H1 (cell line): Measurements from ENCODE around the gene TYW5. TPM values are rescaled to one million over a fixed set of nuclear protein-coding genes. Genes with fewer than 3 reads are reported as not detected.

Experiments used
- CTCF ChIA-PET: fragments of 300-600 bp; sonication (Branson Sonifier 250); formaldehyde crosslinking; loops from one replicate; lab custom pipeline; 2021; ENCODE audit not compliant: partially characterized antibody; lab: Charles Lee
- POLR2A ChIA-PET: fragments of 300-600 bp; sonication (Branson Sonifier 250); formaldehyde crosslinking; loops from one replicate; lab custom pipeline; 2021; ENCODE audit warnings: inconsistent platforms; ENCODE audit not compliant: partially characterized antibody; lab: Charles Lee
- DNase-seq, 2 experiments: peaks; one replicate each; pipeline versions ENCODE4 v3.0.0 to v3.0.0-alpha.2; 2010 to 2022; ENCODE audit warnings: low spot score in 2 of 2, low read depth in 1 of 2, mixed read lengths in 1 of 2
- FAIRE-seq: peaks from 2 replicates; lab custom pipeline; 2011; peaks lifted over from hg19 to GRCh38; lab: Jason Lieb, UNC
- H2AFZ ChIP-seq: 2 replicates; pipeline ENCODE4 v1.8.1; 2012; ENCODE audit warnings: low read length, inconsistent platforms
- H2AK5ac ChIP-seq: 2 replicates; pipeline ENCODE4 v1.6.1; 2013; ENCODE audit warnings: low read depth, low read length
- H2BK120ac ChIP-seq: replicated peaks from 2 replicates; pipeline ENCODE3; 2013; ENCODE audit warnings: low read depth, low read length, inconsistent platforms
- H2BK12ac ChIP-seq: 2 replicates; pipeline ENCODE4 v1.6.1; 2013; ENCODE audit warnings: low read depth, low read length
- H2BK15ac ChIP-seq: 2 replicates; pipeline ENCODE4 v1.6.1; 2013; ENCODE audit warnings: low read length
- H2BK20ac ChIP-seq: 2 replicates; pipeline ENCODE4 v1.6.1; 2013; ENCODE audit warnings: low read length
- H2BK5ac ChIP-seq: 2 replicates; pipeline ENCODE4 v1.6.1; 2013; ENCODE audit warnings: low read depth, low read length
- H3K14ac ChIP-seq: 2 replicates; pipeline ENCODE4 v1.6.1; 2013; ENCODE audit warnings: inconsistent platforms; ENCODE audit not compliant: insufficient read length
- H3K18ac ChIP-seq: 2 replicates; pipeline ENCODE4 v1.6.1; 2013; ENCODE audit warnings: low read length; ENCODE audit errors: extremely low read depth
- H3K23ac ChIP-seq: 2 replicates; pipeline ENCODE4 v1.6.1; 2013; ENCODE audit warnings: inconsistent platforms; ENCODE audit not compliant: insufficient read length
- H3K23me2 ChIP-seq: 2 replicates; pipeline ENCODE4 v1.6.1; 2013; ENCODE audit warnings: low read depth, low read length
- H3K27ac ChIP-seq: 2 replicates; pipeline ENCODE4 v1.6.1; 2011; ENCODE audit warnings: low read depth, low read length, inconsistent platforms
- H3K27me3 ChIP-seq, 4 experiments: replicated peaks in 1 of 4; 1 replicate in 1 of 4; 2 replicates in 3 of 4; pipeline versions ENCODE4 v1.6.1 to v1.8.1; 2011 to 2013; ENCODE audit warnings: low read length in 3 of 4, mild to moderate bottlenecking in 3 of 4, inconsistent platforms in 2 of 4, mixed read lengths in 2 of 4, moderate library complexity in 1 of 4; ENCODE audit not compliant: control insufficient read depth in 3 of 4, insufficient read depth in 3 of 4; ENCODE audit errors: extremely low read depth in 1 of 4
- H3K36me3 ChIP-seq, 4 experiments: 2 replicates each; pipeline versions ENCODE4 v1.6.1 to v1.8.1; 2011 to 2013; ENCODE audit warnings: mild to moderate bottlenecking in 4 of 4, low read length in 3 of 4, moderate library complexity in 2 of 4, control low read depth in 1 of 4, inconsistent platforms in 1 of 4; ENCODE audit not compliant: insufficient read depth in 4 of 4, control insufficient read depth in 2 of 4
- H3K4ac ChIP-seq: replicated peaks from 2 replicates; pipeline ENCODE3; 2013; ENCODE audit warnings: low read length, low read depth, mixed read lengths, inconsistent platforms; ENCODE audit not compliant: insufficient read length
- H3K4me1 ChIP-seq, 4 experiments: replicated peaks in 1 of 4; 1 replicate in 1 of 4; 2 replicates in 3 of 4; pipeline versions ENCODE4 v1.6.1 to v1.8.1; 2011 to 2013; ENCODE audit warnings: low read length in 3 of 4, inconsistent platforms in 2 of 4, mixed read lengths in 1 of 4; ENCODE audit not compliant: insufficient read depth in 4 of 4, control insufficient read depth in 3 of 4
- H3K4me2 ChIP-seq, 2 experiments: 2 replicates each; pipeline versions ENCODE4 v1.6.1 to v1.8.1; 2011 to 2013; ENCODE audit warnings: low read depth in 2 of 2, low read length in 2 of 2, control low read depth in 1 of 2, inconsistent platforms in 1 of 2, mild to moderate bottlenecking in 1 of 2; ENCODE audit not compliant: insufficient read depth in 1 of 2
- H3K4me3 ChIP-seq, 4 experiments: fragments of 200-600, 300-600 bp in 1 of 4; sonication (generic), shearing (Covaris generic), sonication (Bioruptor Twin) in 1 of 4; 2 replicates each; pipeline versions ENCODE4 v1.5.1 to v1.8.1; 2011 to 2016; ENCODE audit warnings: low read length in 4 of 4, low read depth in 3 of 4, control low read depth in 2 of 4, inconsistent platforms in 2 of 4, mild to moderate bottlenecking in 2 of 4, mixed read lengths in 1 of 4, moderate library complexity in 1 of 4; ENCODE audit not compliant: insufficient read depth in 2 of 4; ENCODE audit errors: extremely low read depth in 1 of 4
- H3K56ac ChIP-seq: replicated peaks from 2 replicates; pipeline ENCODE3; 2013; ENCODE audit warnings: low read depth, mild to moderate bottlenecking, mixed read lengths, low read length, inconsistent platforms; ENCODE audit not compliant: insufficient read length
- H3K79me1 ChIP-seq: 2 replicates; pipeline ENCODE4 v1.6.1; 2013; ENCODE audit warnings: low read depth, low read length, control low read depth
- H3K79me2 ChIP-seq, 2 experiments: 2 replicates each; pipeline versions ENCODE4 v1.6.1 to v1.8.1; 2012 to 2013; ENCODE audit warnings: low read length in 2 of 2, mild to moderate bottlenecking in 2 of 2, inconsistent platforms in 1 of 2; ENCODE audit not compliant: insufficient read depth in 2 of 2, control insufficient read depth in 1 of 2
- H3K9ac ChIP-seq, 4 experiments: replicated peaks in 1 of 4; 1 replicate in 1 of 4; 2 replicates in 3 of 4; pipeline versions ENCODE4 v1.6.1 to v1.8.1; 2011 to 2013; ENCODE audit warnings: low read depth in 3 of 4, low read length in 3 of 4, control low read depth in 2 of 4, mild to moderate bottlenecking in 2 of 4, moderate library complexity in 2 of 4, inconsistent platforms in 1 of 4; ENCODE audit errors: extremely low read depth in 1 of 4
- H3K9me3 ChIP-seq, 2 experiments: 2 replicates each; pipeline versions ENCODE4 v1.6.1 to v1.8.1; 2012 to 2013; ENCODE audit warnings: mild to moderate bottlenecking in 2 of 2, moderate library complexity in 2 of 2, control low read depth in 1 of 2, inconsistent platforms in 1 of 2, low read depth in 1 of 2, low read length in 1 of 2, mixed read lengths in 1 of 2; ENCODE audit not compliant: insufficient read depth in 2 of 2
- H4K20me1 ChIP-seq, 2 experiments: replicated peaks in 1 of 2; 2 replicates each; pipeline versions ENCODE3 to v1.8.1; 2011 to 2013; ENCODE audit warnings: inconsistent platforms in 2 of 2, low read length in 2 of 2, mild to moderate bottlenecking in 1 of 2; ENCODE audit not compliant: insufficient read depth in 2 of 2, control insufficient read depth in 1 of 2
- H4K5ac ChIP-seq: 2 replicates; pipeline ENCODE4 v1.6.1; 2013; ENCODE audit warnings: low read length, low read depth, mixed read lengths, inconsistent platforms; ENCODE audit not compliant: insufficient read length
- H4K8ac ChIP-seq: 2 replicates; pipeline ENCODE4 v1.8.0; 2013; ENCODE audit warnings: mild to moderate bottlenecking, moderate library complexity, low read length, inconsistent platforms; ENCODE audit not compliant: insufficient read depth; ENCODE audit errors: extremely low read depth
- H4K91ac ChIP-seq: replicated peaks from 2 replicates; pipeline ENCODE3; 2013; ENCODE audit warnings: low read length, mixed read lengths, inconsistent platforms; ENCODE audit not compliant: insufficient read length
- CBX5 ChIP-seq: fragments of 300-800, 300-1000 bp; sonication (generic); IDR thresholded peaks from 2 replicates; pipeline ENCODE4 v1.7.1; 2016; ENCODE audit warnings: antibody characterized with exemption, low read length, low read depth
- CHD1 ChIP-seq: IDR thresholded peaks from 2 replicates; pipeline ENCODE4 v1.6.1; 2012; ENCODE audit warnings: low read depth, low read length, improper control_type of control experiment
- GABPA ChIP-seq: IDR thresholded peaks from 2 replicates; pipeline ENCODE4 v1.6.1; 2011; ENCODE audit warnings: mild to moderate bottlenecking, low read length, moderate library complexity, borderline replicate concordance; ENCODE audit not compliant: insufficient read depth
- HDAC2 ChIP-seq, 2 experiments: fragments of 300-600 bp in 1 of 2; sonication (generic) in 1 of 2; IDR thresholded peaks; 2 replicates each; pipeline ENCODE4 v1.6.1; 2011 to 2012; ENCODE audit warnings: low read depth in 2 of 2, low read length in 2 of 2, mild to moderate bottlenecking in 2 of 2, moderate library complexity in 2 of 2, borderline replicate concordance in 1 of 2, inconsistent platforms in 1 of 2
- KDM1A ChIP-seq: fragments of 200-600, 300-600 bp; sonication (generic); IDR thresholded peaks from 2 replicates; pipeline ENCODE4 v1.7.1; 2016; ENCODE audit warnings: mild to moderate bottlenecking, low read length, borderline replicate concordance
- PHF8 ChIP-seq: fragments of 200-600 bp; sonication (generic); conservative IDR thresholded peaks from 2 replicates; pipeline ENCODE4 v1.7.1; 2012; ENCODE audit warnings: low read depth, mild to moderate bottlenecking, inconsistent platforms, low read length, moderate library complexity
- POLR2A ChIP-seq, 2 experiments: IDR thresholded peaks; 1 replicate in 1 of 2; 2 replicates in 1 of 2; pipeline ENCODE4 v1.6.1; 2011; ENCODE audit warnings: low read depth in 2 of 2, low read length in 2 of 2, mild to moderate bottlenecking in 2 of 2; ENCODE audit errors: control extremely low read depth in 1 of 2
- POU5F1 ChIP-seq: IDR thresholded peaks from 2 replicates; pipeline ENCODE4 v1.6.1; 2011; ENCODE audit warnings: low read depth, mild to moderate bottlenecking, low read length, moderate library complexity
- RNF2 ChIP-seq: fragments of 200-900, 300-1000 bp; sonication (generic); IDR thresholded peaks from 2 replicates; pipeline ENCODE4 v1.7.1; 2016; ENCODE audit warnings: borderline replicate concordance, low read depth, mild to moderate bottlenecking, antibody characterized with exemption, low read length; ENCODE audit not compliant: poor library complexity, severe bottlenecking; ENCODE audit errors: missing control alignments
- SIN3A ChIP-seq, 2 experiments: IDR thresholded peaks in 1 of 2; conservative IDR thresholded peaks in 1 of 2; 2 replicates each; pipeline ENCODE4 v1.6.1; 2011 to 2012; ENCODE audit warnings: low read length in 2 of 2, improper control_type of control experiment in 1 of 2, low read depth in 1 of 2, mild to moderate bottlenecking in 1 of 2
- WGBS, 2 experiments: shearing (Covaris generic) in 1 of 2; methylation state at CpG; one replicate each; pipeline versions ENCODE4 v1.1.6 to v1.1.7; 2013 to 2015; ENCODE audit warnings: low lambda C conversion rate in 2 of 2, mixed read lengths in 2 of 2, inconsistent platforms in 1 of 2, low coverage in 1 of 2, missing lambda C conversion rate in 1 of 2; ENCODE audit not compliant: insufficient replicate concordance in 2 of 2, insufficient coverage in 1 of 2, insufficient read length in 1 of 2; ENCODE audit errors: extremely low coverage in 1 of 2, missing lambda C conversion rate in 1 of 2; 5-methylcytosine and 5-hydroxymethylcytosine counted together
- polyA plus RNA-seq, 7 experiments: library from polyadenylated mRNA; depleted of rRNA in 3 of 7; stranded (reverse) in 5 of 7; unstranded in 2 of 7; fragments of >200 nt in 5 of 7; fragments of 200-250 nt in 2 of 7; gene quantifications; 1 replicate in 5 of 7; 2 replicates in 1 of 7; 4 replicates in 1 of 7; pipeline versions ENCODE4 v1.2.1 to v1.2.3, GENCODE V29; 2011 to 2013; ENCODE audit warnings: missing spikeins in 2 of 7, mixed read lengths in 2 of 7
- total RNA-seq: library from RNA; stranded (reverse); fragmentation: NEBNext Ultra II Directional; extraction: Animal tissue kit (Norgen Biotek cat#: 25700); gene quantifications from 2 replicates; pipeline ENCODE4 v1.2.1, GENCODE V29; 2021
- TF ChIP-seq, protein P1 (sequence below): IDR thresholded peaks from 2 replicates; pipeline ENCODE4 v1.6.1; 2011; ENCODE audit warnings: low read length, improper control_type of control experiment
- TF ChIP-seq, protein P2 (sequence below): IDR thresholded peaks from 2 replicates; pipeline ENCODE4 v1.6.1; 2012; ENCODE audit warnings: inconsistent platforms

Gene TYW5
- total and polyA plus RNA-seq, 2 of the 8 experiments (the other 6 are each of a cell fraction or from before 2014, with no cell fraction given): 5.4 to 11.3 TPM

DNA sequence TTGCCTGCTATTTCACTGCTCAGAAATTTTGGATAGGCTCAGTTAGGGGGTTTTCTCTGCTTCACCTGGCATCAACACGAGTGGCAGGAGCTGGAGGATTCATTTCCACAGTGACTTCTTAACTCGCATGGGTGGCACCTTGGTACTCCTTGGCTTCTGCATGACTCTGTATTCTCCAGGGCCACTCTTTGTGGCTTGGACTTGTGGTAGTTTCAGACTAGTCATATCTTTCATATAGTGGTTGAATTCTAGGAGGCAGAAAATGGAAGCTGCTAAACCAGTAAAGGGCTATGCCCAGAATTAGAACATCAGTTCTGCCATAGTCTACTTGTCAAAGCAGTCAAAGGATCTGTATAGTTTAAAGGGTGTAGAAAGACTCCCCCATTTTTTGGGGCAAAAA, 6.9 kb upstream of the TYW5 start:
- no peak overlapping the region for H2BK5ac ChIP-seq
- H3K79me1 ChIP-seq: 0 out of 2 replicates have a peak, but pooled peaks cover 4% of the 10 kb centered on the region
- peaks cover 7 to 75% (median 29%) of the 10 kb centered on the region in 4 experiments; a peak in 7 of 8 replicates for H3K36me3 ChIP-seq
- H2BK20ac ChIP-seq: no peak overlapping the region
- no peaks in the 10 kb centered on the region; a peak in 1 of 7 replicates for H3K4me1 ChIP-seq
- H3K4me2 ChIP-seq: no peak overlapping the region
- ChIA-PET POLR2A (interaction anchor here (0.6 kb wide), 1 partner anchor 571 kb away, joined by 3 read pairs; no protein-coding TSS in a partner anchor), CTCF (no interaction called here)
- no peak for FAIRE-seq
- H3K23ac ChIP-seq: no peak overlapping the region
- no peaks in the 10 kb centered on the region for H3K9me3 ChIP-seq
- H2BK15ac ChIP-seq: no peak overlapping the region
- H3K4ac ChIP-seq: no peak overlapping the region
- no peaks in the 10 kb centered on the region for H3K27me3 ChIP-seq
- H2AFZ ChIP-seq: no peak overlapping the region
- no peaks in the 10 kb centered on the region for H3K23me2 ChIP-seq
- no peak overlapping the region for H2BK12ac ChIP-seq
- H3K9ac ChIP-seq: no peak overlapping the region
- no peak overlapping the region for H4K5ac ChIP-seq
- no peak overlapping the region for H3K56ac ChIP-seq
- peaks cover 3 to 15% of the 10 kb centered on the region in 2 experiments; a peak in 3 of 4 replicates for H3K79me2 ChIP-seq
- no peak overlapping the region for H4K91ac ChIP-seq
- H3K4me3 ChIP-seq: no peak overlapping the region
- H2AK5ac ChIP-seq: no peak overlapping the region
- H3K14ac ChIP-seq: no peak overlapping the region
- H4K20me1 ChIP-seq: peaks cover 3 to 5% of the 10 kb centered on the region in 2 experiments
- no peak overlapping the region for H4K8ac ChIP-seq
- WGBS, 2 experiments: 89% methylated on average over 2 of the region's 2 CpGs; no CpG with 5 or more reads in 1 of the 2 experiments
- no peak overlapping the region for H3K27ac ChIP-seq
- H2BK120ac ChIP-seq: no peak overlapping the region
- no peak overlapping the region for H3K18ac ChIP-seq
- DNase-seq: no peak
- TF ChIP-seq KDM1A: no peak
- no peak for TF ChIP-seq POLR2A (IDR thresholded peaks at IDR 0.05; ENCODE audit: control extremely low read depth in 1 of 2, low read depth in 2 of 2, low read length in 2 of 2)
- no peak for TF ChIP-seq CHD1
- TF ChIP-seq PHF8: no peak
- no peak for TF ChIP-seq POU5F1
- no peak for TF ChIP-seq CBX5
- TF ChIP-seq, protein P1, sequence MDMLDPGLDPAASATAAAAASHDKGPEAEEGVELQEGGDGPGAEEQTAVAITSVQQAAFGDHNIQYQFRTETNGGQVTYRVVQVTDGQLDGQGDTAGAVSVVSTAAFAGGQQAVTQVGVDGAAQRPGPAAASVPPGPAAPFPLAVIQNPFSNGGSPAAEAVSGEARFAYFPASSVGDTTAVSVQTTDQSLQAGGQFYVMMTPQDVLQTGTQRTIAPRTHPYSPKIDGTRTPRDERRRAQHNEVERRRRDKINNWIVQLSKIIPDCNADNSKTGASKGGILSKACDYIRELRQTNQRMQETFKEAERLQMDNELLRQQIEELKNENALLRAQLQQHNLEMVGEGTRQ: no peak
- TF ChIP-seq RNF2: no peak
- no peak for TF ChIP-seq SIN3A (conservative IDR thresholded peaks at IDR 0.05 in 1 of 2, IDR thresholded peaks at IDR 0.05 in 1 of 2; ENCODE audit: low read depth in 1 of 2, low read length in 2 of 2)
- no peak for TF ChIP-seq GABPA
- TF ChIP-seq, protein P2, sequence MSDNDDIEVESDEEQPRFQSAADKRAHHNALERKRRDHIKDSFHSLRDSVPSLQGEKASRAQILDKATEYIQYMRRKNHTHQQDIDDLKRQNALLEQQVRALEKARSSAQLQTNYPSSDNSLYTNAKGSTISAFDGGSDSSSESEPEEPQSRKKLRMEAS: no peak
- TF ChIP-seq HDAC2 (IDR thresholded peaks at IDR 0.05; ENCODE audit: borderline replicate concordance in 1 of 2, low read depth in 2 of 2, low read length in 2 of 2): no peak
